Measurements from ENCODE around the gene SRSF10.
A peak's percentile ranks its signal among the peaks of the same experiment; 100 is the strongest.

The SRSF10 gene

GRCh38 chr1:23979881-23980727 lies at the start of gene SRSF10:
Gene SRSF10, minus strand, starts transcription at chr1:23980327. Its CDS starts 72 bp downstream, at chr1:23980255.
- no peaks in the 10 kb centered on the region for H3K36me3 ChIP-seq (ENCODE audit: control insufficient read depth, insufficient read depth, low read length)
- H3K9ac ChIP-seq: peak within 1 kb of the TSS; percentile 97
- no peaks in the 10 kb centered on the region for H3K9me3 ChIP-seq (ENCODE audit: control insufficient read depth, low read length)
- H3K4me3 ChIP-seq (ENCODE audit: low read depth, low read length): peak within 1 kb of the TSS; percentile 85
- H3K4me1 ChIP-seq: peaks cover 3% of the 10 kb centered on the region
- H3K27me3 ChIP-seq (ENCODE audit: control insufficient read depth, insufficient read depth, low read length): no peaks in the 10 kb centered on the region
- peak within 1 kb of the TSS; percentile 94 for H2AFZ ChIP-seq
- peaks cover 21% of the 10 kb centered on the region for H3K79me2 ChIP-seq
- peak; percentile 29 for TF ChIP-seq CTCF (IDR thresholded peaks at IDR 0.05)
- peak within 1 kb of the TSS; percentile 94 for H3K27ac ChIP-seq
- peak within 1 kb of the TSS; percentile 95 for H3K4me2 ChIP-seq (ENCODE audit: low read length)

- TF ChIP-seq CTCF (IDR thresholded peaks at IDR 0.05): peak; percentile 43
- Histone ChIP-seq H3K9ac (no peak overlapping the region), H3K4me1 (no peaks in the 10 kb centered on the region), H2AFZ (no peak overlapping the region), H3K36me3 (ENCODE audit: control insufficient read depth, insufficient read depth, low read length) (no peaks in the 10 kb centered on the region), H3K4me2 (ENCODE audit: low read length) (no peak overlapping the region), H3K27ac (no peak overlapping the region), H3K27me3 (ENCODE audit: control insufficient read depth, insufficient read depth, low read length) (no peaks in the 10 kb centered on the region), H3K79me2 (no peaks in the 10 kb centered on the region), H3K9me3 (ENCODE audit: control insufficient read depth, low read length) (no peaks in the 10 kb centered on the region), H3K4me3 (ENCODE audit: low read depth, low read length) (no peak overlapping the region)
These were observed 47.8 kb upstream of the SRSF10 start for GRCh38 chr1:24027838-24028468.

- TF ChIP-seq CTCF (IDR thresholded peaks at IDR 0.05): no peak
- Histone ChIP-seq H3K27ac (no peak overlapping the region), H3K4me3 (ENCODE audit: low read depth, low read length) (no peak overlapping the region), H3K27me3 (ENCODE audit: control insufficient read depth, insufficient read depth, low read length) (no peaks in the 10 kb centered on the region), H3K79me2 (no peaks in the 10 kb centered on the region), H3K4me2 (ENCODE audit: low read length) (no peak overlapping the region), H3K4me1 (no peaks in the 10 kb centered on the region), H3K9me3 (ENCODE audit: control insufficient read depth, low read length) (no peaks in the 10 kb centered on the region), H3K9ac (no peak overlapping the region), H2AFZ (no peak overlapping the region), H3K36me3 (ENCODE audit: control insufficient read depth, insufficient read depth, low read length) (no peaks in the 10 kb centered on the region)
These were observed 42.6 kb upstream of the SRSF10 start for GRCh38 chr1:24022581-24023361.

- H3K4me2 ChIP-seq (ENCODE audit: low read length): no peak overlapping the region
- H3K4me1 ChIP-seq: no peaks in the 10 kb centered on the region
- H3K27me3 ChIP-seq (ENCODE audit: control insufficient read depth, insufficient read depth, low read length): no peaks in the 10 kb centered on the region
- H3K79me2 ChIP-seq: no peaks in the 10 kb centered on the region
- no peak overlapping the region for H3K9ac ChIP-seq
- no peaks in the 10 kb centered on the region for H3K9me3 ChIP-seq (ENCODE audit: control insufficient read depth, low read length)
- TF ChIP-seq CTCF (IDR thresholded peaks at IDR 0.05): no peak
- H3K36me3 ChIP-seq (ENCODE audit: control insufficient read depth, insufficient read depth, low read length): no peaks in the 10 kb centered on the region
- no peak overlapping the region for H2AFZ ChIP-seq
- H3K4me3 ChIP-seq (ENCODE audit: low read depth, low read length): no peak overlapping the region
- H3K27ac ChIP-seq: no peak overlapping the region
These were observed 41.5 kb upstream of the SRSF10 start for GRCh38 chr1:24021403-24022266.
